Activated gamma-delta T cell treated with anti-CD3 and anti-CD28 coated beads, Interleukin-2, amount 50 U/mL, for 16 hours (primary cell): ENCODE data around the gene PSMD6.

ENCODE experiments used
- DNase-seq: peaks from one replicate; pipeline ENCODE4 v3.0.0-alpha.2; 2020; ENCODE audit warnings: low read depth

PSMD6 gene

GRCh38 chr3:63976872-63977200 is 46.5 kb downstream of the PSMD6 start:
- no peak for DNase-seq

DNA sequence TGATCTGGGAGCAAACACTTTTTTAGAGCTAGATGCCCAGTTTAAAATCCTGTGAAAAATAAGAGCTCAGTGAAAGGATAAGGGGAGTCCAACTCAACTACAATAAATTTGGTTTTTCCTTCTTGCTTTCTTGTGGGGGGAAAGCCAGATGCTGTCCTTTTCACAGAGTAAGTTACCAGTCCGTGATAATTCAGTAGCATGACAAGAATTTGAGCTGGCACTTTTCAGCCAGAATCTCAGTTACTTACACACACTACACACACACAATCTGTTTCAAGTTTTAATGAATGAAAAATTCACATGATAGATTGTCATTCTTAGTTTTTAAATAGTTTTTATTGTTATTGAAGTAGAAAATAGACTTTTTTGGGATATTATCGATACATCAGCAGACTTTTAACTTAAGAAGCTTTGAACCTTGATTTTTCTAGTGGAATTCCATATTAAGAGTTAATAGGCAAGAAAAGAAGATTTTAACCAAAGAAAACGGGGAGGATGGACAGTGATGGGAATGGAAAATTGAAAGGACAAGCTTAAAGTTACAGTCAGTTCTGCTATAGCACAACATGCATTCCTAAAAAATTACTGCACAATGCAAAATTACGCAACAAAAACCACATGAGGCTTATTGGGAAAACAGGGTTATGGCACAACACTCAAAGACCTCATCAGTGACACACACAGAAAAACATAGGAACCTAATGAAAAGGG is 47.0 kb downstream of the PSMD6 start:
- DNase-seq, result no peak

DNA sequence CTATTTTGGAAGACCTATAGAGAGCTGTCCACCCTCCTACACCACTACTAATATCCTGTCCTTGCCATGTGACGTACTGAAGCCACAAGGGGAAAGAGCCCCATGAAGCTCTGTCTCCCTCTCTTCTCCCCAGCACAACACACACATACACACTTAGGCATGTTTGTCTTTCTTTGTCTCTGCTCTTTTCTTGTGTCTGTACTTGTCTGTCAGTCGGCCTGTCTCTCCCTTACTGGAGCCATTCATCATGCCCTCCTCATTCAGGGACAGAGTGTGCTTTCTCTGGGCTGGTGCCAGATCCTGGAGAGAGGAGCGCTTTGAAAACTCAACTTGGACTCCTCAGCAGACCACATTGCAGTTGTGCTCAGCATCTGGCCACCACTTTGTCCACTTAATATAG is 47.6 kb downstream of the PSMD6 start:
- DNase-seq, result no peak

GRCh38 chr3:63974451-63974850 is 48.8 kb downstream of the PSMD6 start:
- no peak for DNase-seq

- no peak for DNase-seq
Measured at GRCh38 chr3:63973406-63973805, 49.9 kb downstream of the PSMD6 start.

DNA sequence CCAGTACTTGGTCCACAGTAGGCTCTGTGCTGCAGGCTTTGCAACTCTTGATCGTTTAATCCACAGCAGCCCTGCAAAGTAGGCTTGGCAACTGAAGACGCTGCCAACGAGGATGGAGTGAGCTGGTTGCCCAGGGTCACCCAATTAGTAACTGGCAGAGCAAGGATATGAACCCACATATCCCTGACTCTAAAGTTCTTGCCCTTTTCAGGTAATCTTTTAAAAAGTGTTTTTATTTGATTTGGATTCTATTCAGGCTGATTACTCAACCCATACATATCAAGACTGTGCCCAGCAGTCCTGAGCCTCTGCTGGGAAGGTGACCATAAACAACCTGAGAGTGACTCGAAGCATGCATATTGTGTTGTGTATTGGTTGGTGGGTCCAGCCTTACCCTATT is 50.3 kb downstream of the PSMD6 start:
- no peak for DNase-seq

DNA sequence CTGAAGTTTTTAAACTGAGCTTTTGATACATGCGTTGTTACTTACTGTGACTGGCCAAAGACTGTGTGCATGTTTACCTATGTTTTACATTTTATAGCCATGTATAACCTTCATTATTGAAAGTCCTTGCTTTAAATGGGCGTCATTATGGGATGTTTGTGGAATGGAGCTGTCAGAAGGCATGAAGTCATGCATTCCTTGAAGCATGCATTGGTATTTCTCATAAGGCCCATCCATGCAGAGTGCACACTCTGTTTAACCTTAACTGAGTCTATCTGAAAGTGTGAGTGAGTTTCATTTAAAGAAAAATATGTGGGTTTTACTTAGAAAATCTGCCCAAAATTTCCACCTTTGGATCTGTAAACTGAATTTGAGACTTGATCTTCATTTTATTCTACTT is 51.1 kb downstream of the PSMD6 start:
- DNase-seq, result no peak

- DNase-seq, result no peak
Measured at GRCh38 chr3:63970631-63971475, 52.4 kb downstream of the PSMD6 start.

GRCh38 chr3:63969876-63970275 is 53.4 kb downstream of the PSMD6 start:
- DNase-seq, result no peak

DNA sequence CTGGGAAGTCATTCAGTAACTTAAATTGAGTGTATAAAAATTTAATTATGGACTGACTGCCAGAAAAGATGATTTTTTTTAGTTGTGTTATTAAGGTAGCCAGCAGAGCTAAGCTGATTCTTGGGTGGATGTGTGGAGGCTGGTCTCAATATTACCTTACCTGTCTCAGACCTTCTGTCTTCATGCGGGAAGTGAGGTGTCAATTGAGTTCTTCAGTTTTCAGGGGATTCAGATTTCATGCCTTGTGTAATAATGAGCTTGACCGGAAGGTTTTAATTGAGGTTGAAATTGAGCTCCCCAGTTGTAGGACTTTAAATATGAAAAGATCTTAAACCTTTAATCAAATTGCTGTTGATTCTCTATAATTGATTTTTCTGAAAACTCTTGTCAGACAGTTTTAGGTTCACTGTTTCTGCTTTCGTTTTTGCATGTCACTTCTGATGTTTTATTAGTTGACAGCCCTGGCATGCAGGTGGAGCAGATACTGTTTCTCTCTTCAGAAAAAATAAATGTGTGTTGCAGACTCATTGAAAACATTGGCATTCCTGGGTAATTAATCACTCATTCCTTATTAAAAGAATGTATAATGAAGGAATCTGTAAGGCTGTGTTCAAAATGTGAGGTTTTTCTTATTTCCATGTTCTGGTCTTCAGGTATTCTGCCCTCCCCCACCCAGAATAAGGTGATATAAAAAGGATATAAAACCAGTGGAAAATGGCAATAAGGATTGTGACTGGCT is 54.5 kb downstream of the PSMD6 start:
- no peak for DNase-seq

- no peak for DNase-seq
Measured at GRCh38 chr3:63967675-63968611, 55.4 kb downstream of the PSMD6 start.

- no peak for DNase-seq
Measured at GRCh38 chr3:63966871-63967270, 56.4 kb downstream of the PSMD6 start.

DNA sequence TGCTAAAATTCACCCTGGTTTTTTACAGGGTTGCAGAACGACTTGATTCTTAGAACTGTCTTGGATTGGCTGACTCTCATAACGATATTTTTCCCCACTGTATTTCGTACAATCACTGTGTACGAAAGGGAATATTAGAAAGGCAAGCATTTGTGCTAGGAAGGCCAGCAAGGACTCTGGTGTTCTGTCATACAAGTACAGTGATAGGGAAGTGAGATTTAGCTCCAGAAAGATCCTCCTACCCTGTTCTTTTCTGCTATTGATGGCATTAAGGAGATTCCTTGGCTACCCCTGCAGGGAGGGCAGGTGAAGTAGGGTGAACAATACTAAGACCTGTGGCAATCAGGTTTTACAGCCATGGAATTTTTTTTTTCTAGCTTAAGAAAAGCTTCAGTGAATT is 57.3 kb downstream of the PSMD6 start:
- DNase-seq, result no peak

DNA sequence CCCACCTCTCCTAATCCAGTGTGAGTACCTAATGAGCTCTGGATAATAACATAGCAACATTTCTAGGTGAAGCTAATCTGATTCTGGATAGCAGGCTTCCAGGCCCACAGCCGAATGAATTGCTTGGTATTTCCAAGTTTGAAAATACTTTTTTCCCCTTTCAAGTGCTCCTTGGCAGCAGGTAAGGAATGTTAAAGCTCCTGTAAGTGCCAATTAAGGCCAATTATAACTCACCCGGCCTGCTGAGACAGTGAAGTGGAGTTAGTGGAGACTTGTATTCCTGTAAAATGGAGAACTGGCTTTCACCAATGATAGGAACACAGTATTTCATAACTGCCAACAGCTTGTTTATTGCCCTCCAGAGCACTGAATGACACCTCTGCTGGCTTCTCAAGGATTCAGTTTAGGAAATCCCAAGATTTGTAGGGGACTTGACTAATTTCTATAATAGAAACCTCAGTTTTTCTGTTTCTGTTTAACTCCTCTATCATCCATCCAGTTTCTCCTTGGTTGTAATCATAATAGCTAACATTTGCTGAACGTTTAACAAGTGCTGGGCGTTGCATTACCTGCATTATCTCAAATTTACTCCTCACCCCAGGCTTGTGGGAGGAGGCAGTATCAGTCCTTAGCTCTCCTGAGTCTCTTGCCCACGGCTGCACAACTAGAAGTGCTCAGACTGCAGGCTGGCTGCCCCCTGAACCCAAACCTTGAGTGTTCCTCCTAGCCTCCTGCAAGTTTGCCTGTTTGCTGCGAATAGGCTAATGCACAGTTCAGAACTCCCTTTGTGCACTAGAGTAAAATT is 58.4 kb downstream of the PSMD6 start:
- DNase-seq, result no peak

DNA sequence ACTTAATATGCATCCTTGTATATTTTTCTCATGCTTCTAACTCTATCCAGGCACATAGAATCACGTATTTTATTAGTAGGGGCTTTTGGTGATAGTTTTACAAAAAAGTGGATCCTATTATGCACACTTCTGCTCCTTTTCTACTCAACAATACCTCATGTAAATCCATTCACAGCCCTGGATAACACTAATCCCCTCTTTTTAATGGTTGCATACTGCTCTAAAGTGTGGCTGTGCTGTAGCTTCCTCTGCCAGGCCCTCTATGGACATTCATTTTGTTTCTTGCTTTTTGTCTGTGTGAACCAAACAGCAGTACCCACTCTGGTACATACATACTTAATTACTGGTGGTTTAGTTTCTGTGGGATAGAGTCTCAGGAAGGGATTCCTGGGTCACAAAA is 59.8 kb downstream of the PSMD6 start:
- no peak for DNase-seq

GRCh38 chr3:63961891-63962290 is 61.4 kb downstream of the PSMD6 start:
- no peak for DNase-seq
